Aorta (tissue), 5 donors: Measurements from ENCODE around the gene GPATCH4. TPM values are rescaled to one million over a fixed set of nuclear protein-coding genes. Genes with fewer than 3 reads are reported as not detected.
"Not testable (repeated sequence)": the region's sequence is repeated elsewhere in the genome, so short reads cannot be mapped to it uniquely, and the experiment has no call there.

Source experiments
- ATAC-seq: fragments of 200-7000 bp; cut with Tn5 transposase; one replicate; pipeline ENCODE4 v1.9.1; 2022; ENCODE audit warnings: moderate library complexity; ENCODE audit not compliant: low FRiP score
- DNase-seq, 2 donors: peaks; one replicate each; pipeline ENCODE4 v3.0.0-alpha.2; 2020
- H3K27ac ChIP-seq, 2 donors: one replicate each; pipeline ENCODE4 v1.5.1; 2013; ENCODE audit warnings: low read length in 2 of 2, mild to moderate bottlenecking in 2 of 2, moderate library complexity in 2 of 2, control low read depth in 1 of 2, inconsistent platforms in 1 of 2, low read depth in 1 of 2
- H3K27me3 ChIP-seq, 2 donors: one replicate each; pipeline ENCODE4 v1.6.1; 2013; ENCODE audit warnings: control low read depth in 1 of 2, low read length in 1 of 2, mild to moderate bottlenecking in 1 of 2, moderate library complexity in 1 of 2; ENCODE audit not compliant: insufficient read depth in 2 of 2, control insufficient read depth in 1 of 2
- H3K36me3 ChIP-seq, 2 donors: one replicate each; pipeline ENCODE4 v1.6.1; 2013; ENCODE audit warnings: control low read depth in 1 of 2, low read length in 1 of 2, mild to moderate bottlenecking in 1 of 2; ENCODE audit not compliant: insufficient read depth in 2 of 2, control insufficient read depth in 1 of 2
- H3K4me1 ChIP-seq, 2 donors: one replicate each; pipeline ENCODE4 v1.6.1; 2013; ENCODE audit warnings: low read length in 2 of 2, control low read depth in 1 of 2, mild to moderate bottlenecking in 1 of 2, moderate library complexity in 1 of 2; ENCODE audit not compliant: insufficient read depth in 2 of 2, control insufficient read depth in 1 of 2
- H3K4me3 ChIP-seq, 2 donors: one replicate each; pipeline ENCODE4 v1.5.1; 2013; ENCODE audit warnings: low read length in 2 of 2, control low read depth in 1 of 2, mild to moderate bottlenecking in 1 of 2
- H3K9me3 ChIP-seq: one replicate; pipeline ENCODE4 v1.6.1; 2013; ENCODE audit warnings: mild to moderate bottlenecking, low read length; ENCODE audit not compliant: control insufficient read depth
- WGBS, 2 donors: extraction: QIAGEN DNeasy Blood & Tissue Kit; methylation state at CpG; one replicate each; pipeline ENCODE4 v1.1.7; 2013; 5-methylcytosine and 5-hydroxymethylcytosine counted together
- intact Hi-C, 2 donors: fragments of 100-400 bp; cut with DNase I; formaldehyde crosslinking; loops; one replicate each; pipeline versions ENCODE4 v1.14.2 to v1.15.0; 2022
- polyA plus RNA-seq, 2 donors: library from polyadenylated mRNA; stranded (reverse); fragments of 200-250 nt; gene quantifications; one replicate each; pipeline ENCODE4 v1.2.3, GENCODE V29; 2013
- total RNA-seq, 2 donors: library from RNA; stranded (reverse); fragmentation: NEBNext Ultra II Directional; extraction: Animal tissue kit (Norgen Biotek cat#: 25700); gene quantifications; one replicate each; pipeline ENCODE4 v1.2.1, GENCODE V29; 2021
- donor health status: healthy with polysubstance abuse.
- donor health status: Bipolar disorder and iron deficiency.
- donor health status: DM: no; HTN: no; CAD: no.
- donor health status: DM: no; HTN: no; CAD: no.
- donor health status: DM: yes; HTN: yes; CAD: no.

Gene GPATCH4
- total and polyA plus RNA-seq, 4 donors: 12.2 to 24.0 (median 19.0) TPM

GRCh38 chr1:156632355-156632754, 31.1 kb upstream of the GPATCH4 start:
- Histone ChIP-seq H3K27ac (no peak overlapping the region), H3K27me3 (no peaks in the 10 kb centered on the region), H3K9me3 (no peaks in the 10 kb centered on the region), H3K36me3 (no peaks in the 10 kb centered on the region), H3K4me3 (no peak overlapping the region), H3K4me1 (no peaks in the 10 kb centered on the region)
- 49 to 51% methylated on average over 3 of the region's 3 CpGs for WGBS, 2 donors
- ATAC-seq: no peak
- intact Hi-C loops: no loop called here
- DNase-seq: no peak

- DNase-seq: peak in 1 of 2 donors; percentile 21
- not testable (repeated sequence) for H3K27me3 ChIP-seq, H3K9me3 ChIP-seq, ATAC-seq, H3K27ac ChIP-seq, H3K36me3 ChIP-seq, H3K4me3 ChIP-seq, H3K4me1 ChIP-seq
- intact Hi-C loops: loop anchor here in 1 of 2 donors (2.0 kb wide), 1 partner anchor 18 kb away; no protein-coding TSS in a partner anchor
- WGBS, 2 donors: 57 to 62% methylated on average over 9 of the region's 9 CpGs
Observed at GRCh38 chr1:156631152-156631551, 29.9 kb upstream of the GPATCH4 start.

DNA sequence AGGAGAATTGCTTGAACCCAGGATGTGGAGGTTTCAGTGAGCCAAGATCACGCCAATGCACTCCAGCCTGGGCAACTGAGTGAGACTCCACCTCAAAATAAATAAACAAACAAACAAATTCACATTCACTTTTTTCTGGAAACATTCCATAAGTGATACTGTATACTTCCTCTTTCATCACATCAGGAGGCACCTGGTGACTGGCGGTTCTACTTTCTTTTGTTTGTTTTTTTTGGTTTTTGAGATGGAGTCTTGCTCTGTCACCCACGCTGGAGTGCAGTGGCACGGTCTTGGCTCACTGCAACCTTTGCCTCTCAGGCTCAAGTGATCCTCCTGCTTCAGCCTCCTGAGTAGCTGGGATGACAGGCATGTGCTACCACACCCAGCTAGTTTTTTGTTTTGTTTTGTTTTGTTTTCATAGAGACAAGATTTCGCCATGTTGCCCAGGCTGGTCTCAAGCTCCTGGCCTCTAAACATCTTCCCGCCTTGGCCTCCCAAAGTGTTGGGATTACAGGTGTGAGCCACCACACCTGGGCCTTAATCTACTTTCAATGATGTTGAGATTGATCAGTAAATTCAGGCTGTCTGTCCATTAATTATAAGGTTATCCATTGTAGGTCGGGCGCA, 28.7 kb upstream of the GPATCH4 start:
- Histone ChIP-seq H3K9me3 (no peaks in the 10 kb centered on the region), H3K27me3 (no peaks in the 10 kb centered on the region), H3K27ac (no peak overlapping the region), H3K4me1 (no peaks in the 10 kb centered on the region), H3K4me3 (no peak overlapping the region), H3K36me3 (no peaks in the 10 kb centered on the region)
- DNase-seq (peak in 1 of 2 donors; percentile 3), ATAC-seq (no peak)
- intact Hi-C loops: loop anchor here in 1 of 2 donors (2.0 kb wide), 1 partner anchor 19 kb away; no protein-coding TSS in a partner anchor
- 78 to 85% methylated on average over 8 of the region's 8 CpGs for WGBS, 2 donors

DNA sequence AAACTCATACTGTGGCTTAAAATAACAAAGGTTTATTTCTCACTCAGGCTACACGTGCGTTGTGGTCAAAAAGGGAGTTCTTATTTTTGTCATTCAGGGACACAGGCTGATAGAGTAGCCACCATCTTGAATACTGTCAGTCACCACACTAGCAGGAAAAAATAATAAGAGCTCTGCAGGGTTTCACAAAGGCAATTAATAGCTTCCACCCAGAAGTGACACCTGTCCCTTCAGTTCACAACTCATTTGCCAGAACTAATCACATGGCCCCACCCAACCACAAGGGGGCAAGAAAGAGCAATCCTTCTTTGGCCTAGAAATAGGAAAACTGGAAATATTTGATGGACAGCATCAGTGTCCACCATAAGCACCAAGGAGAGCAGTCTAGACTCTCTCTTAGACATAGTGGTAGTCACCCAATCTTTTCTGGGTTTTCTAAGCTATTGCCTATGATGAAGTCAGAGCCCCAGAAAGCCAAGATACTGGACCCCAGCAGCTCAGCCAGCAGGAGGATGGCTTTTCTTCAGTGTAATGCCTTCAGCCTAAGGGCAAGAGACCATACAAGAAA, 26.1 kb upstream of the GPATCH4 start:
- H3K4me1 ChIP-seq: no peaks in the 10 kb centered on the region
- H3K36me3 ChIP-seq: no peaks in the 10 kb centered on the region
- H3K9me3 ChIP-seq: no peaks in the 10 kb centered on the region
- ATAC-seq: no peak
- intact Hi-C loops: loop anchor here in 1 of 2 donors (2.0 kb wide), 1 partner anchor 99 kb away; no protein-coding TSS in a partner anchor
- H3K27me3 ChIP-seq: no peaks in the 10 kb centered on the region
- DNase-seq: peak in 1 of 2 donors; percentile 24
- no peak overlapping the region for H3K4me3 ChIP-seq
- H3K27ac ChIP-seq: no peak overlapping the region
- 54 to 64% methylated on average over 2 of the region's 2 CpGs for WGBS, 2 donors

DNA sequence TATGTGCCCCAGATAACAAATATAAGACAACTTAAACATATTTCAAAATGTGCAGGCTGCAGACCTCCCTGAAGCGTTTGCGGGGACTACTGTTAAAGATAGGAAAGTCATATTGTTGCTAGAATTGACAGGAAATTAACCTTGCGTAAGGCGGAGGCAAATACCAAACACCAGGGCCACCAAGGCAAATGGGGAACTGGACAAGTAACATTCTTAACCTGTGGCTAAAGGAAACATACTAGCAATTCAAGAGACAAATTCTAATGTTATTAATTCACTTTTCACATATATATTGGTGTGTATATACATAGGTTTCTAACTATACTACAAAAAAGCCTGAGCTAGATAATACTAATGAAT, 24.8 kb upstream of the GPATCH4 start:
- H3K36me3 ChIP-seq: no peaks in the 10 kb centered on the region
- intact Hi-C loops: loop anchor here in 1 of 2 donors (2.0 kb wide), 1 partner anchor 101 kb away; no protein-coding TSS in a partner anchor
- no peak for ATAC-seq
- H3K9me3 ChIP-seq: no peaks in the 10 kb centered on the region
- 44 to 46% methylated on average over 4 of the region's 4 CpGs for WGBS, 2 donors
- no peak overlapping the region for H3K4me3 ChIP-seq
- DNase-seq: no peak
- H3K4me1 ChIP-seq: no peaks in the 10 kb centered on the region
- H3K27me3 ChIP-seq: no peaks in the 10 kb centered on the region
- no peak overlapping the region for H3K27ac ChIP-seq

- 0 to 2% methylated on average over 42 to 45 of the region's 45 CpGs for WGBS, 2 donors
- intact Hi-C loops: loop anchor here in 1 of 2 donors (1.0 to 2.0 kb wide), 2 partner anchors 53 to 101 kb away; no protein-coding TSS in a partner anchor
- H3K27ac ChIP-seq: no peak overlapping the region
- H3K4me1 ChIP-seq: no peaks in the 10 kb centered on the region
- DNase-seq (peak; percentile 65 to 89), ATAC-seq (peak; percentile 77)
- H3K4me3 ChIP-seq: no peak overlapping the region
- no peaks in the 10 kb centered on the region for H3K36me3 ChIP-seq
- H3K27me3 ChIP-seq: no peaks in the 10 kb centered on the region
- H3K9me3 ChIP-seq: no peaks in the 10 kb centered on the region
Observed at GRCh38 chr1:156625436-156626078, 24.3 kb upstream of the GPATCH4 start.

DNA sequence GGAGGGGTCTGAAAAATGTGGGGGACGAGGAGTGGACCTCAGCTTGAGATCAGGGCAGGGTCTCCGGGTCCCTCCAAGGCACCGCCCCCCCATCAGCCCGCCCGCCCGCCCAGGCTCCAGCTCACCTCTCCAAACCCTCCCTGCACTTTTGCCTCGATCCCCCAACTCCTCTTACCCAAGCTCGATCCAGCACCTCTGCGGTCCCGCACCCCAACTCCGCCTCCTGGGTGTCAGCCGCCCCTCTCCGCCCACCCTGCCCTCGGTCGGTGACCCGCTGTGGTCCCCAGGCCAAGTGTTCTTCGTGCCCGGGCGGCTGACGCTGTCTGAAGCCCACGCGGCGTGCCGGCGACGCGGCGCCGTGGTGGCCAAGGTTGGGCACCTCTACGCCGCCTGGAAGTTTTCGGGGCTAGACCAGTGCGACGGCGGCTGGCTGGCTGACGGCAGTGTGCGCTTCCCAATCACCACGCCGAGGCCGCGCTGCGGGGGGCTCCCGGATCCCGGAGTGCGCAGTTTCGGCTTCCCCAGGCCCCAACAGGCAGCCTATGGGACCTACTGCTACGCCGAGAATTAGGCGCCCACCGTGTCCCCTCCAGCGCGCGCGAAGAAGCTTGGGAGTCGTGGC, 23.6 kb upstream of the GPATCH4 start:
- DNase-seq: peak in 1 of 2 donors; percentile 78
- Histone ChIP-seq H3K4me3 (no peak overlapping the region), H3K27me3 (peaks cover 0 to under 1% of the 10 kb centered on the region in 2 donors), H3K4me1 (no peaks in the 10 kb centered on the region), H3K36me3 (no peaks in the 10 kb centered on the region), H3K27ac (no peak overlapping the region), H3K9me3 (no peaks in the 10 kb centered on the region)
- intact Hi-C loops: loop anchor here (1.0 to 5.0 kb wide), 3 partner anchors 32 to 53 kb away; no protein-coding TSS in a partner anchor
- WGBS, 2 donors: 1% methylated on average over 48 to 55 of the region's 55 CpGs
- ATAC-seq: peak; percentile 24

- 1 to 2% methylated on average over 81 to 87 of the region's 87 CpGs for WGBS, 2 donors
- Histone ChIP-seq H3K9me3 (no peaks in the 10 kb centered on the region), H3K4me1 (no peaks in the 10 kb centered on the region), H3K27me3 (peaks cover 0 to 1% of the 10 kb centered on the region in 2 donors), H3K27ac (no peak overlapping the region), H3K36me3 (no peaks in the 10 kb centered on the region), H3K4me3 (no peak overlapping the region)
- DNase-seq (peak; percentile 60 to 85), ATAC-seq (peak; percentile 65)
- intact Hi-C loops: loop anchor here (1.0 to 5.0 kb wide), 2 partner anchors 33 to 35 kb away; no protein-coding TSS in a partner anchor
Observed at GRCh38 chr1:156623946-156624813, 22.9 kb upstream of the GPATCH4 start.
